HEK293 (cell line): ENCODE measurements around the gene MED4.

Experiments used
- CTCF ChIA-PET: fragments of 350-600 bp; formaldehyde crosslinking; extraction: SDS; loops from one replicate; lab custom pipeline; 2021; ENCODE audit warnings: antibody characterized with exemption; lab: Yijun Ruan, JAX
- POLR2A ChIA-PET: fragments of 300-600 bp; formaldehyde crosslinking; extraction: SDS; loops from one replicate; lab custom pipeline; 2020; ENCODE audit warnings: antibody characterized with exemption, inconsistent platforms; lab: Yijun Ruan, JAX
- H3K27ac ChIP-seq: fragments of 200-500 bp; sonication (Bioruptor generic); 2 replicates; pipeline ENCODE4 v1.5.1; 2014; ENCODE audit warnings: low read depth, low read length, control low read depth, inconsistent platforms; ENCODE audit errors: extremely low read depth
- H3K36me3 ChIP-seq, 2 experiments: fragments of 200-500 bp in 1 of 2; sonication (Bioruptor generic) in 1 of 2; 1 replicate in 1 of 2; 2 replicates in 1 of 2; pipeline ENCODE4 v1.5.1; 2014 to 2017; ENCODE audit warnings: inconsistent platforms in 2 of 2, low read length in 2 of 2; ENCODE audit not compliant: control insufficient read depth in 2 of 2, insufficient read depth in 1 of 2
- H3K4me1 ChIP-seq: fragments of 200-500 bp; sonication (Bioruptor generic); 2 replicates; pipeline ENCODE4 v1.5.1; 2014; ENCODE audit warnings: mild to moderate bottlenecking, low read length, inconsistent platforms; ENCODE audit not compliant: control insufficient read depth, insufficient read depth
- H3K4me3 ChIP-seq: 2 replicates; pipeline ENCODE4 v1.5.1; 2011; ENCODE audit warnings: low read depth, mild to moderate bottlenecking, control low read depth, low read length, moderate library complexity
- H3K9me3 ChIP-seq: fragments of 200-500 bp; sonication (Bioruptor generic); 2 replicates; pipeline ENCODE4 v1.5.1; 2014; ENCODE audit warnings: low read depth, low read length, inconsistent platforms; ENCODE audit not compliant: control insufficient read depth, insufficient read depth
- ATF2 ChIP-seq: fragments of 450-650 bp; formaldehyde crosslinking; IDR thresholded peaks from 2 replicates; pipeline ENCODE4 v1.5.1; 2016; ENCODE audit warnings: missing biosample characterization, missing genetic modification characterization, low read depth
- CTCF ChIP-seq: fragments of 450-650 bp; formaldehyde crosslinking; IDR thresholded peaks from 2 replicates; pipeline ENCODE4 v1.5.1; 2016; ENCODE audit warnings: missing biosample characterization, missing genetic modification characterization
- PRDM6 ChIP-seq: fragments of 450-650 bp; formaldehyde crosslinking; IDR thresholded peaks from 2 replicates; pipeline ENCODE4 v1.5.1; 2017; ENCODE audit warnings: missing biosample characterization, missing genetic modification characterization
- TRIM28 ChIP-seq: IDR thresholded peaks from 2 replicates; pipeline ENCODE4 v1.6.1; 2011; ENCODE audit warnings: low read length, control low read depth, borderline replicate concordance
- ZBTB10 ChIP-seq: fragments of 450-650 bp; formaldehyde crosslinking; IDR thresholded peaks from 2 replicates; pipeline ENCODE4 v1.5.1; 2016; ENCODE audit warnings: missing biosample characterization, missing genetic modification characterization
- ZFP69B ChIP-seq: fragments of 450-650 bp; formaldehyde crosslinking; IDR thresholded peaks from 2 replicates; pipeline ENCODE4 v1.5.1; 2016; ENCODE audit warnings: missing biosample characterization, missing genetic modification characterization
- ZIC2 ChIP-seq: fragments of 450-650 bp; formaldehyde crosslinking; IDR thresholded peaks from 2 replicates; pipeline ENCODE4 v1.5.1; 2016; ENCODE audit warnings: missing biosample characterization, missing genetic modification characterization
- ZNF138 ChIP-seq: fragments of 450-650 bp; formaldehyde crosslinking; IDR thresholded peaks from 2 replicates; pipeline ENCODE4 v1.5.1; 2016; ENCODE audit warnings: missing biosample characterization, missing genetic modification characterization, borderline replicate concordance
- ZNF16 ChIP-seq: fragments of 450-650 bp; formaldehyde crosslinking; IDR thresholded peaks from 2 replicates; pipeline ENCODE4 v1.5.1; 2016; ENCODE audit warnings: low read depth, missing biosample characterization, missing genetic modification characterization
- ZNF239 ChIP-seq: fragments of 450-650 bp; formaldehyde crosslinking; IDR thresholded peaks from 2 replicates; pipeline ENCODE4 v1.5.1; 2016; ENCODE audit warnings: missing biosample characterization, missing genetic modification characterization
- ZNF266 ChIP-seq: fragments of 450-650 bp; formaldehyde crosslinking; IDR thresholded peaks from 2 replicates; pipeline ENCODE4 v1.5.1; 2016; ENCODE audit warnings: missing biosample characterization, missing genetic modification characterization, low read depth
- ZNF302 ChIP-seq: fragments of 450-650 bp; formaldehyde crosslinking; IDR thresholded peaks from 2 replicates; pipeline ENCODE4 v1.5.1; 2016; ENCODE audit warnings: missing biosample characterization, missing genetic modification characterization, low read depth
- ZNF354C ChIP-seq: fragments of 450-650 bp; formaldehyde crosslinking; IDR thresholded peaks from 2 replicates; pipeline ENCODE4 v1.5.1; 2016; ENCODE audit warnings: missing biosample characterization, missing genetic modification characterization, low read depth, borderline replicate concordance
- ZNF391 ChIP-seq: fragments of 450-650 bp; formaldehyde crosslinking; IDR thresholded peaks from 2 replicates; pipeline ENCODE4 v1.5.1; 2016; ENCODE audit warnings: low read depth, missing biosample characterization, missing genetic modification characterization, borderline replicate concordance
- ZNF423 ChIP-seq: fragments of 450-650 bp; formaldehyde crosslinking; IDR thresholded peaks from 2 replicates; pipeline ENCODE4 v1.5.1; 2016; ENCODE audit warnings: missing biosample characterization, missing genetic modification characterization
- ZNF433 ChIP-seq: fragments of 450-650 bp; formaldehyde crosslinking; IDR thresholded peaks from 2 replicates; pipeline ENCODE4 v1.5.1; 2016; ENCODE audit warnings: missing biosample characterization, missing genetic modification characterization, low read depth
- ZNF449 ChIP-seq: fragments of 450-650 bp; formaldehyde crosslinking; IDR thresholded peaks from 2 replicates; pipeline ENCODE4 v1.5.1; 2017; ENCODE audit warnings: missing biosample characterization, mild to moderate bottlenecking, missing genetic modification characterization, moderate library complexity
- ZNF555 ChIP-seq: fragments of 450-650 bp; formaldehyde crosslinking; conservative IDR thresholded peaks from 2 replicates; pipeline ENCODE4 v1.5.1; 2017; ENCODE audit warnings: missing biosample characterization, mild to moderate bottlenecking, missing genetic modification characterization, inconsistent platforms
- ZNF558 ChIP-seq: fragments of 450-650 bp; formaldehyde crosslinking; IDR thresholded peaks from 2 replicates; pipeline ENCODE4 v1.5.1; 2016; ENCODE audit warnings: missing biosample characterization, missing genetic modification characterization
- ZNF596 ChIP-seq: fragments of 450-650 bp; IDR thresholded peaks from 2 replicates; pipeline ENCODE4 v1.5.0; 2018; ENCODE audit warnings: missing biosample characterization, mild to moderate bottlenecking, missing genetic modification characterization, moderate library complexity
- ZNF654 ChIP-seq: fragments of 450-650 bp; formaldehyde crosslinking; IDR thresholded peaks from 2 replicates; pipeline ENCODE4 v1.5.1; 2016; ENCODE audit warnings: low read depth, missing biosample characterization, missing genetic modification characterization
- ZNF660 ChIP-seq: fragments of 450-650 bp; IDR thresholded peaks from 2 replicates; pipeline ENCODE4 v1.5.1; 2018; ENCODE audit warnings: missing biosample characterization, mild to moderate bottlenecking, missing genetic modification characterization
- ZNF792 ChIP-seq: fragments of 450-650 bp; formaldehyde crosslinking; IDR thresholded peaks from 2 replicates; pipeline ENCODE4 v1.5.1; 2016; ENCODE audit warnings: missing biosample characterization, missing genetic modification characterization
- TF ChIP-seq, protein P1 (sequence below): fragments of 450-650 bp; formaldehyde crosslinking; IDR thresholded peaks from 2 replicates; pipeline ENCODE4 v1.5.1; 2016; ENCODE audit warnings: missing biosample characterization, missing genetic modification characterization

Gene MED4

DNA sequence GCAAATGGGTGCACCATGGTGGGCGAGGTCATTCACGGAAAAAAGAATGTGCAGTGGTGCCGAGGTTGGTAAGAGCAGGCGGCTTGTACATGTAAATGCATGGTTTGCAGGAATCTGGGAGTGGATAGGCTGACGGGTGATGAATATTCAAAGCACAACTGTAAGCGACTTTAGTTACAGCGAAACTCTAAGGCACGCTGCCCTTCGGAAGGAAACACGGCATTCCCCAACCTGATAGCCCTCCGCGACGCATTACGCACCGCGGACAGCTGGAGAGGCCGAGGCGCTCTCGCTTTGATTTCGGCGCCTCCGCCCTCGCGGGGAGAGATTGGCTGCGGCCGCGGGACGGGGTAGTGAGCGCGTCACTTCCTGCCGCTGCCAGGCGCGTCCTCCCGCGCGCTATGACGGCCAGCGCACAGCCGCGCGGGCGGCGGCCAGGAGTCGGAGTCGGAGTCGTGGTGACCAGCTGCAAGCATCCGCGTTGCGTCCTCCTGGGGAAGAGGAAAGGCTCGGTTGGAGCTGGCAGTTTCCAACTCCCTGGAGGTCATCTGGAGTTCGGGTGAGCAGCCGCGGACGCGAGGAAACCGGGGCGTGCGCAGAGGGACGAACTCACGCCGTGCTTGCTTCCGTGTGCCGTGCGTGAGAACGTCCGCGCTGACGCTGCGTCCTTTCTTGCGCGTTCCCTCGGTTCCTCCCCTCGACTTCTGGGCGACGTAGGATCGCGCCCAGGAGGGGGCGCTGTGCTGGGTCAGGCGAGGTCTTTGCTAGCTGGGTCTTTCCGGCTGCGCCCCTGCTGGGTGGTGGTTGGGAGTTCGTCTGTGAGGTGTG is 57.3 kb downstream of the MED4 start, which contains the start of gene NUDT15:
TSS of gene NUDT15 (plus strand) at position 381 of the 828 bp plus-strand sequence. CDS start at position 402, 21 bp downstream.
- peaks cover 0 to 17% of the 10 kb centered on the region in 2 experiments; a peak in 2 of 3 replicates for H3K36me3 ChIP-seq
- no peaks in the 10 kb centered on the region for H3K4me1 ChIP-seq
- H3K9me3 ChIP-seq = no peaks in the 10 kb centered on the region
- peak within 1 kb of the TSS; percentile 82 for H3K4me3 ChIP-seq
- peak within 1 kb of the TSS; percentile 84 for H3K27ac ChIP-seq
- CTCF ChIA-PET = interaction anchor here (0.5 to 2.5 kb wide), 16 partner anchors 9 to 543 kb away, joined by 3 to 19 read pairs (median 4); partner anchors contain the start of gene MED4
- POLR2A ChIA-PET = interaction anchor here (0.6 to 2.1 kb wide), 11 partner anchors 10 to 542 kb away, joined by 3 to 8 read pairs (median 4); partner anchors contain the start of genes ITM2B, MED4 and SUCLA2
- no peak for TF ChIP-seq ATF2 (tag by site-specific recombination)
- TF ChIP-seq ZBTB10 (tag by site-specific recombination) = no peak
- no peak for TF ChIP-seq ZNF433 (tag by site-specific recombination)
- no peak for TF ChIP-seq ZNF138 (tag by site-specific recombination)
- TF ChIP-seq ZNF354C = no peak
- no peak for TF ChIP-seq ZNF266 (tag by site-specific recombination)
- TF ChIP-seq TRIM28 = peak; percentile 32; the same call in 1 of the 2 replicates
- TF ChIP-seq ZNF660 (tag by site-specific recombination) = peak; percentile 76
- no peak for TF ChIP-seq ZNF596 (tag by site-specific recombination)
- no peak for TF ChIP-seq ZNF239
- peak; percentile 47 for TF ChIP-seq ZNF449
- no peak for TF ChIP-seq PRDM6 (tag by site-specific recombination)
- TF ChIP-seq ZNF555 (tag by site-specific recombination) = no peak
- peak; percentile 61 for TF ChIP-seq ZIC2
- TF ChIP-seq ZNF302 = no peak
- no peak for TF ChIP-seq ZNF423
- TF ChIP-seq CTCF (tag by site-specific recombination) = peak; percentile 96
- TF ChIP-seq, protein P1, sequence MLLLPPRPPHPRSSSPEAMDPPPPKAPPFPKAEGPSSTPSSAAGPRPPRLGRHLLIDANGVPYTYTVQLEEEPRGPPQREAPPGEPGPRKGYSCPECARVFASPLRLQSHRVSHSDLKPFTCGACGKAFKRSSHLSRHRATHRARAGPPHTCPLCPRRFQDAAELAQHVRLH = peak; percentile 86
- TF ChIP-seq ZNF654 (tag by site-specific recombination) = 0 out of 2 replicates have a peak, but pooled peaks have one; percentile 17
- no peak for TF ChIP-seq ZNF792 (tag by site-specific recombination)
- TF ChIP-seq ZNF391 = peak; percentile 69; the same call in 1 of the 2 replicates
- peak; percentile 62; the same call in 1 of the 2 replicates for TF ChIP-seq ZFP69B
- no peak; the same call in 1 of the 2 replicates for TF ChIP-seq ZNF558 (tag by site-specific recombination)
- TF ChIP-seq ZNF16 (tag by site-specific recombination) = no peak
